GM12874 (cell line): ENCODE measurements around the gene NATD1.

Experiments used
- TF ChIP-seq, protein P1 (sequence below): IDR thresholded peaks from 2 replicates; pipeline ENCODE4 v1.5.1; 2011; ENCODE audit warnings: low read depth, mild to moderate bottlenecking, control low read depth, low read length, moderate library complexity; ENCODE audit not compliant: insufficient read depth

NATD1 gene

DNA sequence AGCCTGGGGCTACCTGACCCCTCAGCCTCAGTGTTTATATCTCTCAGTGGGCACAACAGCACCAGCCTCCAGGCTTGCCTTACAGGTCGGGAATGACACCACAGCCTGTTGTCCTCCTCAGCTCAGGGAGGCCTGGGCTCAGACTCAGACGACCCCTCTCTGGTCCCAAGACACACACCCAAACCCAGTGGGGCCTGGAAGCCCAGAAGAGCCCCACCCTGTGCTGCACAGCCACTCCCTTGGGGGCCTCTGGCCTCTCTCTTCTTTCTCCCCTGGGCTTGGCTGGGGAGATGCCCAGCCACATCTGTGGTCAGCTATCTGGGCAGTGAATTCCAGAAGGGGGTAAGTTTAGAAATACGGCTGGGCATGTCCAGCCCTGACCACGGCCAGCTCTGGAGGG, 2.4 kb downstream of the NATD1 start:
- TF ChIP-seq, protein P1, sequence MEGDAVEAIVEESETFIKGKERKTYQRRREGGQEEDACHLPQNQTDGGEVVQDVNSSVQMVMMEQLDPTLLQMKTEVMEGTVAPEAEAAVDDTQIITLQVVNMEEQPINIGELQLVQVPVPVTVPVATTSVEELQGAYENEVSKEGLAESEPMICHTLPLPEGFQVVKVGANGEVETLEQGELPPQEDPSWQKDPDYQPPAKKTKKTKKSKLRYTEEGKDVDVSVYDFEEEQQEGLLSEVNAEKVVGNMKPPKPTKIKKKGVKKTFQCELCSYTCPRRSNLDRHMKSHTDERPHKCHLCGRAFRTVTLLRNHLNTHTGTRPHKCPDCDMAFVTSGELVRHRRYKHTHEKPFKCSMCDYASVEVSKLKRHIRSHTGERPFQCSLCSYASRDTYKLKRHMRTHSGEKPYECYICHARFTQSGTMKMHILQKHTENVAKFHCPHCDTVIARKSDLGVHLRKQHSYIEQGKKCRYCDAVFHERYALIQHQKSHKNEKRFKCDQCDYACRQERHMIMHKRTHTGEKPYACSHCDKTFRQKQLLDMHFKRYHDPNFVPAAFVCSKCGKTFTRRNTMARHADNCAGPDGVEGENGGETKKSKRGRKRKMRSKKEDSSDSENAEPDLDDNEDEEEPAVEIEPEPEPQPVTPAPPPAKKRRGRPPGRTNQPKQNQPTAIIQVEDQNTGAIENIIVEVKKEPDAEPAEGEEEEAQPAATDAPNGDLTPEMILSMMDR, result no peak

DNA sequence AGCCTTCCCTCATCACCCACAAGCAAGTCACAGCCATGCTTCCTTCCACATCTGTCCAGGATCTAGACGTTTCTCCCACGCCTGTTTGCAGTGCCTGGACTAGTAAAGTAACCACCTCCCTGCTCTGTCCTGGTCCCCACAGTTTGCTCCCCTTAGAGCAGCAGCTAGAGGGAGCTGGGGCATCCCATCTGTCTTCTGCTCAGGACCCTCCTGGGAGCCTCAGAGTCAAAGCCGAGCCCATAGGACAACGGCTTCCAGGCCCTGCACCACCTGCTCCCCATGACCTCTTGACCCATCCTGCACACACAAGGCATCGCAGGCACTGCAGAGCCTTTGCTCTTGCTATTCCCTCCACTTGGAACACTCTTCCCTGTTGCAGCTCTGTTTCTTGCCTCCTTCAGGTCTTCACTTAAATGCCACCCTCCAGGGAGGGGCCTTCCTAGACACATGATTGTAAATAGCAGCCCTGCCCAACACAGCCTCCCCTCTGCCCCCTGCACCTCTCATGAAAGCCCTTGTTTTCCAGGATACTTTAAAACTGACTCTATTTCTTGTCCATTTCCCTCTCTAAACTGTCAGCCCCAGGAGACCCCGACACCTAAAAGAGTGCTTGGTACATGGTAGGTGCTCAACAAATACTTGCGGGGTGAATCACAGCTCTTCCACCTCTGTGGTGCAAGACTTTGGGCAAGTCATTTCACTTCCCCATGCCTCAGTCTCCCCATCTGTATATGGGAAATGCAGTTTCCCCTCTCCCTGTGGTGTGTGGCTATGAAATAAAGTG, 3.1 kb downstream of the NATD1 start:
- TF ChIP-seq, protein P1, result no peak

DNA sequence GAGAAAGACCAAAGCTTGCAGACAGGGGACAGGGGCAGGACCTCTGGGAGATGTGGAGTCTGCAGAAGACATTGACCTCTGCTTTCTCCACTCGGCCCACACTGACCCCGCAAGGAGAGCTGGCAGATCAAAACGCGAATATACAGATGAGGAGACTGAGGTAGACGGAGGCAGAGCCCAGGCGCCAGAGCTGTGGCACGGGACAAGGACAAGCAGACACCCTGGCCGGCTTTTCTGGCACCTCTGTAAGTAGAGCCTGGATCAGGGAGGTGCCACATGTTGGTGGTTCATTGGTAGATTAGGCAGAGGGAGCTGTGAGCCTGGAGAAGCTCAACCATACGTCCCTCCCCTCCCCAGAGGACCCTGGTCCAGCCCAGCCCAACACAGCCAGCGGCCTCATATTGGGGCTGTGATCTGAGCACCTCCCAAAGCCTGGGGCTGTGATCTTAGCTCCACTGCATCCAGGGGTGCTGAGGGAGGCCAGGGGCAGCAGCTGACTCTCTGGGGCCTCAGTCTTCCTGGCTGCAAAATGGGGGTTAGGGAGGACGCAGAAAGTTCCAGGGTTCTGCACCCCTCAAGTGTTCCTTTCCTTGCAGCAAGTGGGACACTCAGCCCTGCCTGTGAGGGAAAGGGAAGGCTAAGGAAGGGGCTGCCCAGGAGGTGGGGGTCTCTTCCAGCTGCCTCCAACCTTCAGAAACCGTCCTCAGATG, 4.0 kb downstream of the NATD1 start:
- TF ChIP-seq, protein P1, result no peak

DNA sequence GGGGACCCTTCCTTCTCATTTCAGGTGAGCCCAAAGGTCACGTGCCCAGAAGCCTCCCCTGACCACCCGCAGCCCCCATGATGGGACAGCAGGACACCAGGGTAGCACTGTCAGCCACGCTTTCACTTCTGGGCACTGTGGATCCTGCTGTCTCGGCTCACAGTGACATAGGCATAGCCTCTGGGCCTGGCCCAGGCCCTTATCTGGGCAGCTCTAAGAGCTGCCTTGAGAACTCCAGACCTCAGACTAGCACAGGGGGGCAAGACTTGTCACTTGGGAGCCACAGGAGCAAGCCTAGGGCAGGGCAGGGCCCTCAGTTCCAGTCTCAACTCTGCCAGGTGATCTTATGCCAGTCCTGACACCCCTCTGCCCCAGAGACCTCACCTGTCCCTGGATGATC, 4.7 kb downstream of the NATD1 start:
- TF ChIP-seq, protein P1, result no peak

DNA sequence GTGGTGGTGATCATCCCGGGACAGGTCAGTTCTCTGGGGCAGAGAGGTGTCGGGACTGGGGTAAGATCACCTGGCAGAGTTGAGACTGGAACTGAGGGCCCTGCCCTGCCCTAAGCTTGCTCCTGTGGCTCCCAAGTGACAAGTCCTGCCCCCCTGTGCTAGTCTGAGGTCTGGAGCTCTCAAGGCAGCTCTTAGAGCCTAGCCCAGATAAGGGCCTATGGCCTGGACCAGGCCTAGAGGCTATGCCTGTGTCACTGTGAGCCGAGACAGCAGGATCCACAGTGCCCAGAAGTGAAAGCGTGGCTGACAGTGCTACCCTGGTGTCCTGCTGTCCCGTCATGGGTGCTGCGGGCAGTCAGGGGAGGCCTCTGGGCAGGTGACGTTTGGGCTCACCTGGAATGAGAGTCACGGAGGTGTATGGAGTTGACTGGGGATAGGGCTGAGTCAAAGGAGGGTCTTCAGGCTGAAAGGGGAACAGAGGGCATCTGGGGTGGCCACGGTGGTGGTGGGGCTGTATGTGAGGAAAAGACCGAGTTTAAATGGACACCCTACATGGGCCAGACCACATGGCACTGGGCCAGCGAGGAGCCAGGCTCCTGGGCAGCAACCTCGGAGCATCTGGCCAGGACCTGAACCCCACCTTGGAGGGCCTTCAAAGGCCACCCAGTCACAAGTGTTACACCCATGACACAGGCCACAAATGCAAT, 5.5 kb downstream of the NATD1 start:
- TF ChIP-seq, protein P1, result no peak

DNA sequence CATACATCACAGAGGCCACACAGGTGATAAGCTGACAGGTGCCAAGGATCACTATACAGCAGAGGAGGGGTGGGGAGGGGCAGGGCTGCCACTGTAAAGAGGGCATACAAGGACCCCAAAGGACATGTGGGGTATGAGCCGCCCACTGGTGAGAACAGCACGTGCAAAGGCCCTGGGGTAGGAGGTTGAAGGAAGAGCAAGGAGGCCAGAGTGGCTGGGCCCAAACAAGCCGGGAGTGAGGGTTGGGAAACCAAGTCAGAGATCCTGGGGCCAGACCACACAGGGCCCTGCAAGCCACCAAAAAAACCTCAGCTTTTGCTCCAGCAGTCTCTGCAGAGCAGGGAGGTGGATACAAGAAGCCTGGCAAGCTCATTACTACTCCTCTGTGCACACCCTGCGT, 6.5 kb downstream of the NATD1 start:
- TF ChIP-seq, protein P1, result no peak

DNA sequence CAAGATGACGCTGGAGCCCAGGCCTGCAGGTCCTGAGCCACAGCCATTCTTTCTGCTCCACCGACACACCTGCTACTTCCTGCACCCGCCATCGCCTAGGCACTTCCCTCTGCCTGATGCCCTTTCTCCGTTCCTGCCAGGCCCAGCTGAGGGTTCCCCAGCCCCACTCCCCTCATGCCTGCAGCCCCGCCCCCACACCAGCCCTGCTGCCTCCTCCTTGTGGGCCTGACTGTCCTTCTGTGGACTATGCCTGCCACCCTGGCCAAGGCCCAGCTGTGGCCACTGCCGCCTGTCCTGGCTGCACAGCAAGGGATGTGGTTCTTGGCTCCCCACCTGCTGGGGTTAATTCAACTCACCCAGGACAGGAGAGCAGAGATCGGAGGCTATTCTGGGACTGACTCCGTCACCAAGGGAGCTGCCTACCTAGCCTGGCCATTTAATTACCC, 7.5 kb downstream of the NATD1 start:
- TF ChIP-seq, protein P1, result no peak
